Hematopoietic multipotent progenitor cell treated with erythropoietin and hydrocortisone succinate and interleukin-3 and kit ligand, for 4 days (in vitro differentiated cells): ENCODE measurements around the gene CGB8.
"Not testable (repeated sequence)": the region's sequence is repeated elsewhere in the genome, so short reads cannot be mapped to it uniquely, and the experiment has no call there.

Experiments used
- DNase-seq: peaks from one replicate; pipeline ENCODE4 v3.0.0-alpha.2; 2015

The CGB8 gene

DNA sequence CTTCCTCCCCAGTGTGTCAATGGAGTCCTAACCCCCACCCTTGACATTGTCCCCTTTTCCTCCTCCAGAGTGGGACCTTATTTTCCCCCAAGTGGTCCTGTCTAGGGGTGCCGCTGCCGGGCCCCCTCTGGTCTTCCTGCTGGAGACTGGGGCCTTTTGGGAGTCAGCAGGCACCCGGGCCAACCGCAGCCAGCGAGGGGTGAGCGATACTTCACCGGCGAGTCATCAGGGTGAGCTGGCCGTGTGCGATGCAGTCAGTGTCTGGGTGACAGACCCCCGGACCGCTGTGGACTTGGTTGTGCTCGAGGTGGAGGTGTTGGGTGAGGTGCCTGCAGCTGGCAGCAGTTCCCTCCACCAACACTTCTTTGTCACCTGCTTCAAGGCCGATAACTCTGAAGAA lies 19.2 kb downstream of the CGB8 start:
- not testable (repeated sequence) for DNase-seq

DNA sequence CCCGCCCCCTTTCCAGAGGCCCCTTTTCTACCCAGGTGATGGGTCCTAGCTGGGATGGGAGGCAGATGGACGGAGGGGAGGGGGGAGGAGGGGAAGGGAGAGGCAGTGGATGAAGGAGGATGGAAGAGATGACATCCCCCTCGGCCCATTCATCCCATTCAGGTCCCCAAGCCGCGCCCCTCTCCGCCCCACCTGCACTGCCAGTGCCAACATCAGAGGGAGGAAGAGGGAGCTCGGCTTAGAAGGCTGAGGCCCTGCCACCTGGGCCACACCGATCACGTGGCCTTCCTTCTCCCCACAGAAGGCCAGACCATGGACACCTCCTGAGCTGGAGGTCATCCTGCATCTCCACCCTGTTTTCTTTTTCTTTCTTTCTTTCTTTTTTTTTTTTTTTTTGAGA lies 20.2 kb downstream of the CGB8 start:
- DNase-seq = not testable (repeated sequence)

DNA sequence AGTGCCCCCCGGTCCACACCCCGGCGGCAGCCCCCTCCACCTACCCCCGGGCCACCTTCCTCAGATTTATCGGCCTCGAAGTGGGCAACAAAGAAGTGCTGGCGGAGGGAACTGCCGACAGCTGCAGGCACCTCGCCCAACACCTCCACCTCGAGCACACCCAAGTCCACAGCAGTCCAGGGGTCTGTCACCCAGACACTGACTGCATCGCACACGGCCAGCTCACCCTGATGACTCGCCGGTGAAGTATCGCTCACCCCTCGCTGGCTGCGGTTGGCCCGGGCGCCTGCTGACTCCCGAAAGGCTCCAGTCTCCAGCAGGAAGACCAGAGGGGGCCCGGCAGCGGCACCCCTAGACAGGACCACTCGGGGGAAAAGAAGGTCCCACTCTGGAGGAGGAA lies 23.3 kb downstream of the CGB8 start:
- not testable (repeated sequence) for DNase-seq

GRCh38 chr19:49025088-49025487 lies 23.8 kb downstream of the CGB8 start:
- DNase-seq = not testable (repeated sequence)

DNA sequence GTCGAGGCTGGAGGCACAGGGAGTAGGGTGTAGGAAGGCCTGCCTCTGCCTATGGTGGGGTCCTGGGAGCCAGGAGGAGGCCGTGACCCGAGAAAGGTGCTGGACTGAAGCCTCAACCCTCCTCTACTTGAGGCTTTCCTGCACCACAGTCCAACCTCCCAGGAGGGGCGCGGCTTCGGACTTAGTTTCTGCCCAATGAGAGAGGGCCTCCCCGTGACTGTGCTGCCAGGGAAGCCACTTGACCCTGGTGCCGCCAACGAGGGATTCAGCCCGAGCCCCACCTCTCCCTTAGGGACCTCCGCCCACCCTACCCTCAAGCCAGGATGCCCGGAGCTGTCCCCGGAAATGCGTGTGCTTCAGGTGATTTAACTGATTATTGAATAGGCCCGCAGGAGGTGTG lies 24.7 kb downstream of the CGB8 start, which contains the start of gene CGB3:
Gene CGB3 (minus strand): TSS at position 101 of the 400 bp plus-strand sequence. CDS start 362 bp downstream, outside the sequence.
- DNase-seq = not testable (repeated sequence)

- DNase-seq = no peak
Observed at GRCh38 chr19:49022116-49022515, 26.8 kb downstream of the CGB8 start.

- DNase-seq = peak; percentile 18
Observed at GRCh38 chr19:49020931-49021895, 27.7 kb downstream of the CGB8 start.

GRCh38 chr19:49020342-49020741 lies 28.6 kb downstream of the CGB8 start:
- DNase-seq = no peak

- peak; percentile 64 for DNase-seq
Observed at GRCh38 chr19:49019242-49019932, 29.5 kb downstream of the CGB8 start.

GRCh38 chr19:49018388-49019241 lies 30.3 kb downstream of the CGB8 start:
- peak; percentile 46 for DNase-seq

DNA sequence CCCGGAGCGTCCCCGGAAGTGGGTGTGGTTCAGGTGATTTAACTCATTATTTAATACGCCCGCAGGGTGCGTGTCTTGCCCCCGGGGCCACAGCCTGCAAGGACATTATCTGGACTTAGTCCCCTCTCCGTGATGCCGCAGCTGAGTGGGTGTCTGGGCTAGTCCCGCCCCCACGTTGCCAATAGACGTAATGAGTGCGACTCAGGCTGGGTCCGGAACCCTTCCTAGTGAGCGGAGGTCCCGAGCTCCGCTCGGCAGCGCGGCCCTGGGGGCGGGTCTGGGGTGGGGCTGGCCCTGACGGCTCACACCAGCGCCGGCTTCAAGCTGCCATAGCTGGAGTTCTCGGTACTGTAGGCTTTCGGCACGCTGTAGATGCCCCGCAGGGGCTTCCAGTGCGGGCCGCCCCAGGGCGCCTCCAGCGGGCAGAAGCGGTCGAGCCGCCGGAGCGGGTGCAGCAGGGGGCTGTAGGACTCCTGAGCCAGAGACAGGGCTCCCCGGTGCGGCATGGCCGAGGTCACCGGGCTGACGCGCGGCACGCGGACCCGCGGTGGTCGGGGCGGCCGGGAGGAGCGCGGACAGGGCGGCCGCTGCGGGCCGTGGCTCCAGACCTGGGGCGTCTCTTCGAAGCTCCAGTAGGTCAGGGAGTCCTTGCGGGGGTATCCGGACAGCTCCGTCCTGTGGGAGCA lies 31.1 kb downstream of the CGB8 start:
- peak; percentile 86 for DNase-seq

- DNase-seq = no peak
Observed at GRCh38 chr19:49017041-49017665, 31.8 kb downstream of the CGB8 start, which contains the start of gene LHB. Gene LHB (minus strand): TSS chr19:49017091. CDS start chr19:49017081, 10 bp downstream.

- no peak for DNase-seq
Observed at GRCh38 chr19:49016067-49016839, 32.7 kb downstream of the CGB8 start.

DNA sequence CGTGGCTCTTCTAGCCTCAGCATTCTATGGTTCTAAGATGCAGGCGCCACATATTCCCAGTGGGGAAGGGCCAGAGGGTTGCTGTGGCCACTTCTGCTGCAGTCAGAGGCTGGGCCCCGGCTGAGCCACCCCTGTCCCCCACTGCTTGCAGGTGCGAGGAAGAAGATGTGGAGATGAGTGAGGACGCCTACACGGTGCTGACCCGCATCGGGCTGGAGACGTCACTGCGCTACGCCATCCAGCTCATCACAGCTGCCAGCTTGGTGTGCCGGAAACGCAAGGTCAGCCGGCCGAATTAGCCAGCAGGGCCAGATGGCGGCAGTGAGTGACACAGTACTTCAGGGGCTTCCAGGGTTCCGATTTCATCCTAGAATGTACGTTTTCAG lies 34.0 kb downstream of the CGB8 start:
- DNase-seq = no peak

- DNase-seq = no peak
Observed at GRCh38 chr19:49014123-49014869, 34.6 kb downstream of the CGB8 start.

- no peak for DNase-seq
Observed at GRCh38 chr19:49011194-49011593, 37.7 kb downstream of the CGB8 start.

DNA sequence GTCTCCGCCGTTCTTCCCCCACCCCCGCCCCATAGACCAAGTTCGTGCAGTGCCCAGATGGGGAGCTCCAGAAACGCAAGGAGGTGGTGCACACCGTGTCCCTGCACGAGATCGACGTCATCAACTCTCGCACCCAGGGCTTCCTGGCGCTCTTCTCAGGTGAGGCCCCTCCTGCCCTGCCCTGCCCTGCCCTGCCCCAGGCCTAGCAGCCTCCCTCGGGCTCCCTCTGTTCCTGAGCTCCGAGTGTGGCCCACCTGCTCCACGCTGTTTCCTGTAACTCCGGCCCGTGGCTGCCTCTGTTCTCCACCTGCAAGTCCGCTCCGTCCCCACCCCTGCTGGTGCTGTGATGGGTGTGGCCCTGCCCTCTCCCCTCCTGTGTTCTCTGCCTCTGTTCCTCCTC lies 38.5 kb downstream of the CGB8 start:
- DNase-seq = no peak

- no peak for DNase-seq
Observed at GRCh38 chr19:49009828-49010227, 39.1 kb downstream of the CGB8 start.

DNA sequence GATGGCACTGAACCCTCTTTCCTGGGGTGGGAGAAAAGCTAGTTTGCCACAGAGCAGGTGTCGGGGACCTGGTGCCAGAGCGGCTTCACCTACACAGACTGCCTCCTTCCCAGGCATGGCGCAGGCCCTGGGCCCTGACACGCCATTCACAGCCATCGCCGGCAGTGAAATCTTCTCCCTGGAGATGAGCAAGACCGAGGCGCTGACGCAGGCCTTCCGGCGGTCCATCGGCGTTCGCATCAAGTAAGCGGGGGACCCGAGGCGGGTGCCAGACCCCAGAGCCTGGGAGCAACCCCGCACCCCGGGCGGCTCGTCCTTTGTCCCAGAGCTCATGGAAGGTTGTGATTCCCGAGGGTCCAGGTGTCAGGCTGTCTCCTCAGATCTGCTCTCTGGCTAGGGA lies 42.0 kb downstream of the CGB8 start:
- DNase-seq = no peak

DNA sequence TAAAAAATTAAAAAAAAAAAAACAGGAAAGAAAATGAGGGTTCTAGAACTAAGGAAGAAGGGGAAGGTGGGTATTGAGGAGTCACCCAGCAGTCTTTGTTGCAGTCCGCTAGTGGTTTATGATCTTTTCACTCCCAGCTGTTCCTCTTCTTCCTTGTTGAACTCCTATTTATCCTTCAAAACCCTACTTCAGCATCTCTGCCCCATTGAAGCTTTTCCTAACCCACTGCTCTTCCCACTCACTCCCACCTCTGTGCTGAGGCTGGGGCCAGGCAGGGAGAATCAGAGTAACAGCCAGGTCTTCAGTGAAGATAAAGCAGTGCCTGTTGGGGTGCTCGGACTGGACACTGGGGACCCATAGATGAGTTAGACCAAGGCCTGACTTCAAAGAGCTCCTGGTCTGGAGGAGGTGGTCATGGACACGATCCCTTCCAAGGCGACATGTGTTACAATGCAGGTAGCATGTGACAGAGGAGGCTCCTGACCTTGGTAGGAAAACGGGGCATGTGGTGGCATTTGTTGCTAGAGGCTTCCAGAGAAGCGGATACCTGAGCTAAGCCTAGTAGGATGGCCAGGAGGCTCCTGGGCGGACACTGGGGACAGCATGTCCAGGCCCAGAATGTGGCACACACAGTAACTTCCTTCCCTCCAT lies 43.8 kb downstream of the CGB8 start:
- DNase-seq = no peak
